GM12878 (cell line): ENCODE measurements around the gene CHSY3. TPM values are rescaled to one million over a fixed set of nuclear protein-coding genes. Genes with fewer than 3 reads are reported as not detected.

Experiments used
- FOS ChIP-seq: IDR thresholded peaks from 3 replicates; pipeline ENCODE4 v1.6.1; 2011; ENCODE audit warnings: borderline replicate concordance; ENCODE audit not compliant: insufficient read length; ENCODE audit errors: extremely low read depth
- SRF ChIP-seq, 2 experiments: IDR thresholded peaks; 2 replicates each; pipeline ENCODE4 v1.6.1; 2011; ENCODE audit warnings: low read depth in 2 of 2, low read length in 2 of 2, mild to moderate bottlenecking in 1 of 2, moderate library complexity in 1 of 2
- polyA plus RNA-seq, 11 experiments: library from polyadenylated mRNA; depleted of rRNA in 4 of 11; unstranded in 6 of 11; stranded (reverse) in 5 of 11; fragments of >200 nt; fragmentation: Nextera tagmentation in 4 of 11; fragmentation: Illumina TruSeq in 1 of 11; extraction: Ambion mirVana in 4 of 11; extraction: Trizol in 1 of 11; gene quantifications; 1 replicate in 1 of 11; 2 replicates in 10 of 11; pipeline versions ENCODE4 v1.2.1 to v1.2.3, GENCODE V29; 2011 to 2016; ENCODE audit warnings: inconsistent platforms in 2 of 11, missing spikeins in 2 of 11, low read depth in 1 of 11
- total RNA-seq, 4 experiments: library from RNA; depleted of rRNA in 3 of 4; stranded (reverse); fragments of >200 nt in 3 of 4; fragmentation: Illumina TruSeq in 1 of 4; extraction: Trizol in 1 of 4; gene quantifications; 2 replicates each; pipeline versions ENCODE4 v1.2.1 to v1.2.3, GENCODE V29; 2013 to 2021
- TF ChIP-seq, protein P1 (sequence below): fragments of 450-650 bp; IDR thresholded peaks from 2 replicates; pipeline ENCODE4 v1.6.1; 2017; ENCODE audit warnings: mild to moderate bottlenecking, moderate library complexity
- TF ChIP-seq, protein P2 (sequence below): IDR thresholded peaks from 2 replicates; pipeline ENCODE4 v1.6.1; 2012; ENCODE audit warnings: improper control_type of control experiment, low read depth, low read length; ENCODE audit not compliant: insufficient replicate concordance
- TF ChIP-seq, protein P3 (sequence below): IDR thresholded peaks from 2 replicates; pipeline ENCODE4 v1.6.1; 2012; ENCODE audit warnings: low read length, inconsistent platforms

The CHSY3 gene
- total and polyA plus RNA-seq, 10 of the 15 experiments (the other 5 are each of a cell fraction or from before 2014, with no cell fraction given): not detected

GRCh38 chr5:130078661-130079060 lies 174.4 kb downstream of the CHSY3 start (continued):
- TF ChIP-seq, protein P1, sequence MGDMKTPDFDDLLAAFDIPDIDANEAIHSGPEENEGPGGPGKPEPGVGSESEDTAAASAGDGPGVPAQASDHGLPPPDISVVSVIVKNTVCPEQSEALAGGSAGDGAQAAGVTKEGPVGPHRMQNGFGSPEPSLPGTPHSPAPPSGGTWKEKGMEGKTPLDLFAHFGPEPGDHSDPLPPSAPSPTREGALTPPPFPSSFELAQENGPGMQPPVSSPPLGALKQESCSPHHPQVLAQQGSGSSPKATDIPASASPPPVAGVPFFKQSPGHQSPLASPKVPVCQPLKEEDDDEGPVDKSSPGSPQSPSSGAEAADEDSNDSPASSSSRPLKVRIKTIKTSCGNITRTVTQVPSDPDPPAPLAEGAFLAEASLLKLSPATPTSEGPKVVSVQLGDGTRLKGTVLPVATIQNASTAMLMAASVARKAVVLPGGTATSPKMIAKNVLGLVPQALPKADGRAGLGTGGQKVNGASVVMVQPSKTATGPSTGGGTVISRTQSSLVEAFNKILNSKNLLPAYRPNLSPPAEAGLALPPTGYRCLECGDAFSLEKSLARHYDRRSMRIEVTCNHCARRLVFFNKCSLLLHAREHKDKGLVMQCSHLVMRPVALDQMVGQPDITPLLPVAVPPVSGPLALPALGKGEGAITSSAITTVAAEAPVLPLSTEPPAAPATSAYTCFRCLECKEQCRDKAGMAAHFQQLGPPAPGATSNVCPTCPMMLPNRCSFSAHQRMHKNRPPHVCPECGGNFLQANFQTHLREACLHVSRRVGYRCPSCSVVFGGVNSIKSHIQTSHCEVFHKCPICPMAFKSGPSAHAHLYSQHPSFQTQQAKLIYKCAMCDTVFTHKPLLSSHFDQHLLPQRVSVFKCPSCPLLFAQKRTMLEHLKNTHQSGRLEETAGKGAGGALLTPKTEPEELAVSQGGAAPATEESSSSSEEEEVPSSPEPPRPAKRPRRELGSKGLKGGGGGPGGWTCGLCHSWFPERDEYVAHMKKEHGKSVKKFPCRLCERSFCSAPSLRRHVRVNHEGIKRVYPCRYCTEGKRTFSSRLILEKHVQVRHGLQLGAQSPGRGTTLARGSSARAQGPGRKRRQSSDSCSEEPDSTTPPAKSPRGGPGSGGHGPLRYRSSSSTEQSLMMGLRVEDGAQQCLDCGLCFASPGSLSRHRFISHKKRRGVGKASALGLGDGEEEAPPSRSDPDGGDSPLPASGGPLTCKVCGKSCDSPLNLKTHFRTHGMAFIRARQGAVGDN: no peak
- TF ChIP-seq FOS (no peak), SRF (IDR thresholded peaks at IDR 0.05; ENCODE audit: low read depth in 2 of 2, low read length in 2 of 2) (no peak)
- TF ChIP-seq, protein P2, sequence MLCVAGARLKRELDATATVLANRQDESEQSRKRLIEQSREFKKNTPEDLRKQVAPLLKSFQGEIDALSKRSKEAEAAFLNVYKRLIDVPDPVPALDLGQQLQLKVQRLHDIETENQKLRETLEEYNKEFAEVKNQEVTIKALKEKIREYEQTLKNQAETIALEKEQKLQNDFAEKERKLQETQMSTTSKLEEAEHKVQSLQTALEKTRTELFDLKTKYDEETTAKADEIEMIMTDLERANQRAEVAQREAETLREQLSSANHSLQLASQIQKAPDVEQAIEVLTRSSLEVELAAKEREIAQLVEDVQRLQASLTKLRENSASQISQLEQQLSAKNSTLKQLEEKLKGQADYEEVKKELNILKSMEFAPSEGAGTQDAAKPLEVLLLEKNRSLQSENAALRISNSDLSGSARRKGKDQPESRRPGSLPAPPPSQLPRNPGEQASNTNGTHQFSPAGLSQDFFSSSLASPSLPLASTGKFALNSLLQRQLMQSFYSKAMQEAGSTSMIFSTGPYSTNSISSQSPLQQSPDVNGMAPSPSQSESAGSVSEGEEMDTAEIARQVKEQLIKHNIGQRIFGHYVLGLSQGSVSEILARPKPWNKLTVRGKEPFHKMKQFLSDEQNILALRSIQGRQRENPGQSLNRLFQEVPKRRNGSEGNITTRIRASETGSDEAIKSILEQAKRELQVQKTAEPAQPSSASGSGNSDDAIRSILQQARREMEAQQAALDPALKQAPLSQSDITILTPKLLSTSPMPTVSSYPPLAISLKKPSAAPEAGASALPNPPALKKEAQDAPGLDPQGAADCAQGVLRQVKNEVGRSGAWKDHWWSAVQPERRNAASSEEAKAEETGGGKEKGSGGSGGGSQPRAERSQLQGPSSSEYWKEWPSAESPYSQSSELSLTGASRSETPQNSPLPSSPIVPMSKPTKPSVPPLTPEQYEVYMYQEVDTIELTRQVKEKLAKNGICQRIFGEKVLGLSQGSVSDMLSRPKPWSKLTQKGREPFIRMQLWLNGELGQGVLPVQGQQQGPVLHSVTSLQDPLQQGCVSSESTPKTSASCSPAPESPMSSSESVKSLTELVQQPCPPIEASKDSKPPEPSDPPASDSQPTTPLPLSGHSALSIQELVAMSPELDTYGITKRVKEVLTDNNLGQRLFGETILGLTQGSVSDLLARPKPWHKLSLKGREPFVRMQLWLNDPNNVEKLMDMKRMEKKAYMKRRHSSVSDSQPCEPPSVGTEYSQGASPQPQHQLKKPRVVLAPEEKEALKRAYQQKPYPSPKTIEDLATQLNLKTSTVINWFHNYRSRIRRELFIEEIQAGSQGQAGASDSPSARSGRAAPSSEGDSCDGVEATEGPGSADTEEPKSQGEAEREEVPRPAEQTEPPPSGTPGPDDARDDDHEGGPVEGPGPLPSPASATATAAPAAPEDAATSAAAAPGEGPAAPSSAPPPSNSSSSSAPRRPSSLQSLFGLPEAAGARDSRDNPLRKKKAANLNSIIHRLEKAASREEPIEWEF: no peak
- TF ChIP-seq, protein P3, sequence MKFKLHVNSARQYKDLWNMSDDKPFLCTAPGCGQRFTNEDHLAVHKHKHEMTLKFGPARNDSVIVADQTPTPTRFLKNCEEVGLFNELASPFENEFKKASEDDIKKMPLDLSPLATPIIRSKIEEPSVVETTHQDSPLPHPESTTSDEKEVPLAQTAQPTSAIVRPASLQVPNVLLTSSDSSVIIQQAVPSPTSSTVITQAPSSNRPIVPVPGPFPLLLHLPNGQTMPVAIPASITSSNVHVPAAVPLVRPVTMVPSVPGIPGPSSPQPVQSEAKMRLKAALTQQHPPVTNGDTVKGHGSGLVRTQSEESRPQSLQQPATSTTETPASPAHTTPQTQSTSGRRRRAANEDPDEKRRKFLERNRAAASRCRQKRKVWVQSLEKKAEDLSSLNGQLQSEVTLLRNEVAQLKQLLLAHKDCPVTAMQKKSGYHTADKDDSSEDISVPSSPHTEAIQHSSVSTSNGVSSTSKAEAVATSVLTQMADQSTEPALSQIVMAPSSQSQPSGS: no peak
